ENCODE results near the gene RAB41. TPM values are rescaled to one million over a fixed set of nuclear protein-coding genes. Genes with fewer than 3 reads are reported as not detected.

The RAB41 gene
- total and polyA plus RNA-seq, 2 of the 13 experiments (the other 11 are each of a cell fraction or from before 2014, with no cell fraction given): not detected

DNA sequence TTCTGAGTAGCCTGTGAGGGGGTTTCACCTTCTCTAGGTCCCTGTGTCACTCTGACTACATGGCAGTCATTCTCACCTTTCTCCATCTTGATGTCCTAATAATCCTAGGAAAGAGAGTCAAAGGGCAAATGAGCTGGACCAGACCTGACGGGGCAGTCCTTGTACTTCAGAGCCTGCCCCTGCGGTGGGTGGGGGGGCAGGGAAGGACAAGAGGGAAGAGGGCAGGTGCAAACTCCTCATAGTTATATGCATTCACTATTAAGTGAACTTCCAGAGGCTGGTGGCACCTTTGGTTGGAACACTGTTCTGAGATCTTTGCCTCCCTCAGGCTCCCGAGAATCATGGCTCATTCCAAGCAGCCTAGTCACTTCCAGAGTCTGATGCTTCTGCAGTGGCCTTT, 47.6 kb upstream of the RAB41 start, which contains the start of gene AWAT1 (continued):
- TF ChIP-seq, protein P1, sequence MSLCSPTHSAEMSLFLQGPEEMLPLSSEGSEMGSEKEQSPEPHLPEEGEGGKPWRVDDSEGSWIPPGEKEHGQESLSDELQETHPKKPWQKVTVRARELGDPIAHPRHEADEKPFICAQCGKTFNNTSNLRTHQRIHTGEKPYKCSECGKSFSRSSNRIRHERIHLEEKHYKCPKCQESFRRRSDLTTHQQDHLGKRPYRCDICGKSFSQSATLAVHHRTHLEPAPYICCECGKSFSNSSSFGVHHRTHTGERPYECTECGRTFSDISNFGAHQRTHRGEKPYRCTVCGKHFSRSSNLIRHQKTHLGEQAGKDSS (CRISPR knock-in tag; IDR thresholded peaks at IDR 0.05; ENCODE audit: borderline replicate concordance, low read depth): no peak
- TF ChIP-seq MYPOP (CRISPR knock-in tag; IDR thresholded peaks at IDR 0.05): no peak

GRCh38 chrX:70240751-70241150, 41.2 kb upstream of the RAB41 start:
- Histone ChIP-seq H3K27ac (ENCODE audit: extremely low read length, insufficient read depth, low read length) (no peak overlapping the region), H3K4me1 (ENCODE audit: insufficient read depth, low read length) (no peaks in the 10 kb centered on the region), H3K4me2 (ENCODE audit: low read depth, low read length) (no peak overlapping the region), H2AFZ (ENCODE audit: low read length) (no peak overlapping the region), H3K9me3 (ENCODE audit: low read length) (no peaks in the 10 kb centered on the region), H3K36me3 (replicated peaks in 1 of 2; ENCODE audit: control insufficient read depth in 1 of 2, insufficient read depth in 2 of 2, low read length in 2 of 2) (no peaks in the 10 kb centered on the region), H3K4me3 (replicated peaks in 1 of 3; ENCODE audit: insufficient read depth in 1 of 3, low read depth in 2 of 3, low read length in 3 of 3) (no peak overlapping the region), H3K79me2 (ENCODE audit: insufficient read depth, low read length) (no peaks in the 10 kb centered on the region), H3K27me3 (ENCODE audit: control insufficient read depth in 1 of 2, insufficient read depth in 2 of 2, low read length in 2 of 2) (no peaks in the 10 kb centered on the region), H4K20me1 (ENCODE audit: insufficient read depth, low read length) (no peaks in the 10 kb centered on the region), H3K9ac (ENCODE audit: insufficient read depth, low read depth, low read length) (no peak overlapping the region)
- FAIRE-seq (no peak), DNase-seq (ENCODE audit: low spot score) (no peak), ATAC-seq (no peak)
- in situ Hi-C loops (cut with HindIII; ENCODE audit: extremely low pct_ligation_motif_present, low pct_unique_long_range_greater_than_20kb): no loop called here
- 90% methylated on average over 1 of the region's 1 CpG for WGBS (ENCODE audit: low lambda C conversion rate)
- ChIA-PET POLR2A (no interaction called here), CTCF (ENCODE audit: low intra/inter-chr PET ratio, low total read pairs) (no interaction called here)
- intact Hi-C loops (cut with micrococcal nuclease; ENCODE audit: unreplicated experiment): no loop called here
- BruUV-seq (replicated peaks): no TSS peak
- TF ChIP-seq ZNF7 (CRISPR knock-in tag; IDR thresholded peaks at IDR 0.05): no peak
- TF ChIP-seq KDM5B (CRISPR knock-in tag; IDR thresholded peaks at IDR 0.05; ENCODE audit: borderline replicate concordance): no peak
- no peak for TF ChIP-seq ZNF761 (CRISPR knock-in tag; conservative IDR thresholded peaks at IDR 0.05)
- TF ChIP-seq ZNF749 (CRISPR knock-in tag; IDR thresholded peaks at IDR 0.05; ENCODE audit: borderline replicate concordance): no peak
- no peak for TF ChIP-seq HOXD1 (CRISPR knock-in tag; IDR thresholded peaks at IDR 0.05)
